NCI-H526 treated with DMSO at 0.1 percent for 48 hours (cell line): ENCODE measurements around the gene ATP2C2.

Source experiments
- DNase-seq: peaks from one replicate; lab custom pipeline; 2025; lab: John Stamatoyannopoulos, UW

The ATP2C2 gene

DNA sequence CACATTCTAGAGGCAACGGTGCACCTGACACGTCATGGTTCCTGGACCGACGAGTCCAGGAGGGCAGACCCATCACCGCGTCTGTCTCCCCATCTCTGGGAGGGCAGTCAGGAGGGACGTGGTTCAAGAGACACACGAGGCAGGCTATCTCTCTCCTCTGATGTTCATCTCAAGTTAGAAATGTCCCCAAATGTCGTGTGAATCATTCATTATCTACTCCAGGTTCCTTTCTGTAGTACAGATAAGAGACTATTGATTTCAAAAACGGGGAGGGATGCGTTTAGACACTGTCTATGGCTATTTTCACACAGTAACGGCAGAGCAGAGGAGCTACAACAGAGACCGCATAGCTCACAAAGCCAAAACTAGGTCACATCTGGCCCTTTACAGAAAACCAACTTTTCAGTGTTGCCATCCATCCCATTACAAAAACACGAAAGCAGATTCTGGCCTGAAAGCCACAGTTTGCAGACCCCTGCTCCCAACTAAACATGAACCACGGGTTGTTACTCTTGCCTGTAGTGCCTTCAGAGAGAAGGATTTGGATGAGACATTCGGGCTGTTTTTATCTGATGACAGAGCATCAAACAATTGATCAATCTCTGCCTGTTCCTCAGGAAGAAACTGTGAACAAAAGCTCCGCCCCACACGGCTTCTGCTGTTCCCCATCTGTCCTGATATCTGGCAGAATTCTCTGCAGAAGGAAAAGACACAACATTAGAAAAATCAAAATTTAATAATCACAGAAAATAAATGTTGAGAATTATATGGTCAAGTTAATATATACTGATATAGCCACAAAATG, 129.3 kb downstream of the ATP2C2 start:
- DNase-seq: no peak

DNA sequence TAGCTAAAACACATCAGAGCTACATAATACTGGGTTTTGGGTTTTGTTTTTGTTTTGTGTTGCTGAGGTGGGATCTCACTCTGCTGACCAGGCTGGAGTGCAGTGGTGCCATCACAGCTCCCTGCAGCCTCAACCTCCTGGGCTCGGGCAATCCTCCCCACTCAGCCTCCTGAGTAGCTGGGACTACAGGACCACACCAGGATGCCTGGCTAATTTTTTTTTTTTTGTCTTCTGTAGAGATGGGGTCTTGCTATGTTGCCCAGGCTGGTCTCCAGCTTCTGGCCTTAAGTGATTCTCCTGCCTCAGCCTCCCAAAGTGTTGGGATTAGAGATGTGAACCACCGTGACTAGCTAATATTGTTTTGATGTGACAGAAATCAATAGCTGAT, 129.9 kb downstream of the ATP2C2 start:
- DNase-seq: no peak

DNA sequence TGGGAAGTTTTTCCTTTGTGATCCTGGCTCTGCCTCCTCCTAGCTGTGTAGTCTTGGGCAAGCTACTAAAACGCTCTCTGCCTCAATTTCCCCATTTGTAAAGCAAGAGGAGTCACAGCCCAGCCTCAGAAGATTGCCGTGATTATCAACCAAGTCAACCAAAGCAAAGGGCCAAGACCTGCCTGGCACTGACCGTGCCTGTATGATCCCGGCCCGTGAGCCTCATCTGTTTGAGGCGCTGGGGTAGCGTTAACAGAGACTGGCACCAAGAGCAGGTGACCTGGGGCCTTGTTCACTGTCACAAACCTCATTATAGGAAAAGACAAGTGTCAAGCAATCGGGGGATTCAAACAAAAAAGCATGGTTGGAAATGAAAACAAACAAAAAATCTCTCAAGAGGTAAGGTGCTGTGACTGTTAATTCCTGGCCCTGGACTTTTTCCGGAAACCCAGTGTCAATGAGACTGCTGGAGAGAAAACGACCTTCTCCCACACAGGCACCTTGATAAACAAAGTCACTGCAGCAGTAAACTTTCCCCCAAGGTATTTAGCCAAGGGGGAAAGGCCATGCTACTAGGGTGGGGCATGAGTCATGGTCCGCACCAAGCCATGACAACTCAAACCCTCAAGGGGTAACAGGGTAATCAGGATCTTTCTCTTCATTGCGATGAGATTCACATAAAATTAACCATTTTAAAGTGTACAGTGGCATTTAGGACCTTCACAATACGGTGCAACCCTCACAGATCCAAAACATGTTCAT, 130.7 kb downstream of the ATP2C2 start:
- DNase-seq: no peak

DNA sequence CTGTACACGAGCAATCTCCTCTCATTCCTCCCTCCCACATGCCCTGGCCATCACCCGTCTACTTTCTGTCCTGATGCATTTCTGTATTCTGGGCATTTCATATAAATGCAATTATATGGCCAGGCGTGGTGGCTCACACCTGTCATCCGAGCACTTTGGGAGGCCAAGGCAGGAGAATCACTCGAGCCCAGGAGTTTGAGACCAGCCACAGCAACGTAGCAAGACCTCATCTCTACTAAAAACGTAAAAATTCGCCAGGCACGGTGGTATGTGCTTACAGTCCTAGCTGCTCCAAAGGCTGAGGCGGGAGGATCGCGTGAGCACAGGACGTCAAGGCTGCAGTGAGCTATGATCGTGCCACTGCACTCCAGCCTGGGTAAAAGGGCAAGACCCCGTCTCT, 131.3 kb downstream of the ATP2C2 start:
- DNase-seq: no peak

DNA sequence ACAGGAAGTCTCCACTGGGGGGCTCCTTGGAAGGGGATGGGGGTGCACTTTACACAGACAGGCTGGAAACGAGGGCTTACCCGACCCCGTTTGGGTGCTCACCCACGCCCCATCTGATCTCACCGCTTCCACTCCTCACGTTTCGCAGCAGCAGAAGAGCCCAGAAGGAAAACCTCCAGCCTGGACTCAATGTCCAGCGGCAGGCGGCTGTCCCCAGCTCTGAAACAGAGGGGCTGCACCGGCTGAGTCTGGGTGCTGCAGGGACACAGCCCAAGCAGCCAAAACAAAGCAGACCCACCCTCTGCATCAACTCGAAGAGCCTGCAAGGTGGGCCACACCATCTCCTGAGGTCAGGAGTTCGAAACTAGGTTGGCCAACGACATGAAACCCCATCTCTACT, 132.2 kb downstream of the ATP2C2 start:
- no peak for DNase-seq

DNA sequence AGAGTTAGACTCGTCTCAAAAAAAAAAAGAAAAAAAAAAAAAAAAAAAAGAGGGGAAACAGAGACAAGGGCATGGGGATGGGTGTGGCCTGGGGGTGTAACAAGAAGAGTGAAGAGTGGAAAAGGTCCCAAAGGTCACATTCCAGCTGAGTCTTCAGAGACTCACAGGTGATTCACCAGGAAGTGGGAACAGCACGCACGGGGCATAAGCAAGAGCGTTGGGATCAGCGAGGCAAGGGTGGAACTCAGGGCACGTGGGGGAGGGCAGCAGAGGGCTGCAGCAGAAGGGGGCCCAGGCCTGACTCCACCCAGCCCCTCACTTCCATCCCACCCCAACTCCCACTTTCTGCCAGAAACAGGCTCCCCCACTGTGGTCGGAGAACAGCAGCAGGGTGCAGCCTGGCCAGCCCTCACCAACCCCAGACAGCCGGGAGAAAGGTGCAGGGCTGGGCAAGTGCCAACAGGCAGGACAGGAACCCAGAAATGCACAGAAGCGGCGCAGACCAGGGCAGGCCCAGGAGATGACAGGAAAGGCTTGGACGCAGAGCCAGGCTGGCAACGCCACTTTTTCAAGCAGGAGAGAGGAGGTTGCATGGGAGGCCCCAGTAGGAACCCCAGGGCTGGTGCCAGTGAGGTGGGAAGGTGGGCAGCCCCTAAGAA, 132.9 kb downstream of the ATP2C2 start:
- no peak for DNase-seq

DNA sequence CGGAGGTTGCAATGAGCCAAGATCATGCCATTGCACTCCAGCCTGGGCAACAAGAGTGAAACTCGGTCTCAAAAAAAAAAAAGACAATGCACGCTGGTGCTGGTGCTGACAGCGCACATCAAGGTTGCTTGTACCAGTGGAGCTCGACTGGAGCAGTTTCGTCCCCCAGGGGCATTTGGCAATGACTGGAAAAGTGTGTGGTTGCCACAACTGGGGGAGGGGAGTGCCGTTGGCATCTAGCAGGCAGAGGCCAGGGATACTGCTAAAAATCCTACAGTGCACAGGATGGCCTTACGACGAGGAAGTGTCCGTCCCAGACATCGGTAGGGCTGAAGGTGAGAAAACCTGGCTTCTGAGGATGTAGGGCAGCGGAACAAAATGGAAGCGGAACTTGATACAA, 133.7 kb downstream of the ATP2C2 start:
- no peak for DNase-seq

DNA sequence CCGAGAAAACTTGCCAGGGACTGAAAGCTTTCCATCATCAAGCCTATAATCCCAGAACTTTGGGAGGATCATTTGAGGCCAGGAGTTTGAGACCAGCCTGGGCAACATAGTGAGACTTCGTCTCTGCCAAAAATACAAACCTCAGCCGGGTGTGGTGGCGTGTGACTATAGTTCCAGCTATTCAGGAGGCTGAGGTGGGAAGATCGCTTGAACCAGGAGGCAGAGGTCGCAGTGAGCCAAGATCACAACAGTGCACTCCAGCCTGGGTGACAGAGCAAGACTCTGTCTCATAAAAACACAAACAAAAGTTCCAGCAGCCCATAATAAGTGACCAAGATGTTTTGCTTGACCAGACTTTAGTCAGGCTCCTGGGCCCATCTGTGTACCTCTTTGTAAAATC, 134.2 kb downstream of the ATP2C2 start:
- DNase-seq: no peak

DNA sequence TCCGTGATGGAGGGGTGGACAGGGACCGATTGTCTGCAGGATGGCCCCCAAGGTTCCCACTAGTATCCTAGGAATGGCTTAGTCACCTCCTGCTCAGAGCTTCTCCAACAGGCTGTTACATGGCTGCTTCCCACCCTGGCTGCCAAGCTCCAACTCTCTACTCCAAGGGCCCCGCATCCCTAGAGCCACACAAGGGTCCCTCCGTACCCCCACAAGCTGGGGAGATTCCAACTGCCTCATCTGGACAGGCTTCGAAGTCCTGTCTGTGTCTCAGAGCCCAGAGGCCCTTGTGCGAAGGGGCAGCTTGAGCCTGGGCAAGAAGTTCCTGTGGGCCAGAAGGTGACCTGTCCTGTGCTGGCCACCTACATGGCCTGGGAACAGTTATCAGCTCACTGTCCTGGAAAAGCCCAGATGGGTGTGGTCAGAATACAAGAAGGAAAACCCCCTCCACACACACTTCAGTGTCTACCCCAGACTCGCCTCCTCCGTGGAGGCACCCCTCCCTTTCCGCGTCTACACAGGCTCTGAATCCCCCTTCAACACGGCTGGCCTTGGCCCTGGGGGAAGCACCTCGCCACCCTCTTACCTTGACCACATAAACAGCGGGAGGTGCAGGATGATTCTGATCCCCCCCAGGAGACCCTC, 135.5 kb downstream of the ATP2C2 start:
- no peak for DNase-seq

DNA sequence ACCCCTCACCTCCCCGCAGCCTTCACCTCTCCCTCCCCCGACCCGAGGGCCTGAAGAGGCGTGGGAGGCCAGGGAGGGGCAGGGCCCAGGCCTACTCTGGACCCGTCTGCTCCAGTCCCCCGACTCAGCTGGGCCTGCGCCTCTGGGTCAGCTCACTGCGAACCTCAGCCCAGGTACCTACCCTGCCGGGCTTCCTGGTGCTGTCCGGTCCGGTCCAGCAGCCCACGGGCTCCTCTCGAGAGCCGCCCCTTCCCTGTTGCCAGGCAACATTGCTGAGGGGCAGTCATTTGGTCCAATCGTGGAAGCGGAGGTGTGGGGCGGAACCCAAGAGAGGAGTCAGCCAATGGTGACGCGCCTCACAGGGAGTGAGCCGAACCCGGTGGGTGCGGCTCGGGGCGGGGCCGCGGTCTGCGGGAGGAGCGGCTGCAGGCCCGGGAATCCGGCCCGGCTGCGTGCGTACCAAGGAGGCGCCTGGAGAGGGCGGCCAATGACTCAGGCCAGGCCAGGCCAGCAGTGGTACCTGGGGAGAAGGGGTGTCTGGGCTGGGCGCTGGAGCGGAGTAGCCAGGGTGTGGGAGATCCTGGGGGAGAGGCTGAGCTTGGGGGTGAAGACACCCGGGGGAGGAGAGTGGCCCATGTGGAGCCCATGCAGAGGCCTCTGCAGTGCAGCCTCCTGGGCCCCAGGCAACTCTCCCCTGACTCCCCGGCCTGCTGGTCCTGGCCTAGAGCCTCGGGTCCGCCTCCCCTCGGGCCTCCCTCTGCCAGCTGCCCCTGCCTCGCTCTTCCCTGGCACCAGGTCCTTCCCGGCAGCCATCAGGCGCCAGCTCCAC, 136.3 kb downstream of the ATP2C2 start, which contains the start of gene MEAK7:
Gene MEAK7 (minus strand): TSS at position 240 of the 829 bp plus-strand sequence. CDS start 6,573 bp downstream, outside the sequence.
- peak; percentile 77 for DNase-seq

DNA sequence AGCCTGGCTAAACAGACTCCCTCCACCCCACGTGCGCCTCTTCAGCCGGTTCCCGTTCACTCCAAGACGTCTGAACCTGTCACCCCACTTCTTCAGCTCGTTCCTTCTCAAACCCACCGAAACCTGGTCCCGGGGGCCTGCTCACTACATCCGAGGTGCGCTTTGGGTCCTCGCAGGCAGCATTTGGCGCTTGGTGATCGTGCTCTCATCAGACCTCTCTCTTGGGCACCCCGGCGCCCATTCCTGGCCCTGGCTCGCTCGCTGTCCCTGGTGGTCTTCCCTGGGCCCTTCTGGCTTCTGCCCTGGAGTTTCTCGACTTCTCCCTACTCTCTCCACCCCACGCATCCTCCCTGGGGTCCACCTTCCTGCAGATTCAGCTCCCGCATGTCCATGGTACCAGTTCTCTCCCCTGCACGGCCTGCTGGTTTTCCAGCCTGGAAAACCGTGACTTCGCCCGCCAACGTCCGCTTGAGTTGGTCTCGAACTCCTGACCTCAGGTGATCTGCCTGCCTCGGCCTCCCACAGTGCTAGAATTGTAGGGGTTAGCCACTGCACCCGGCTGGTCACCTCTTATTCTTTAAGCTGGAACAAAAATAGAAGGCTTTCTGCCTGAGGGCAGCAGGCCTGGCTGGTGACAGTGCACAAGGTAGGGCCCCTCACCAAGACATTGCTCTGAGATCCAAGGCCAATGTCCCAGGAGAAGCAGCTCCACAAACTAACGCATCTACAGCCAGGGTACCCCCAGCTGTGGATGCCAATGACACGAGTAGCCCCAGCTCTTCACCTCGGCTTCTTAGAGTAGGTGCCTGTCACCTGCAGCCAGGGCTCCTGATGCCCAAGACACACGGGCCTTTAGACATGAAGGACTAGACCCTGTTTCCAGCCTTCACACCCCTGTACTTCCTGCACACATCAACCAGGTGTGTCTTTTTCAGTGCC, 137.2 kb downstream of the ATP2C2 start:
- DNase-seq: no peak

DNA sequence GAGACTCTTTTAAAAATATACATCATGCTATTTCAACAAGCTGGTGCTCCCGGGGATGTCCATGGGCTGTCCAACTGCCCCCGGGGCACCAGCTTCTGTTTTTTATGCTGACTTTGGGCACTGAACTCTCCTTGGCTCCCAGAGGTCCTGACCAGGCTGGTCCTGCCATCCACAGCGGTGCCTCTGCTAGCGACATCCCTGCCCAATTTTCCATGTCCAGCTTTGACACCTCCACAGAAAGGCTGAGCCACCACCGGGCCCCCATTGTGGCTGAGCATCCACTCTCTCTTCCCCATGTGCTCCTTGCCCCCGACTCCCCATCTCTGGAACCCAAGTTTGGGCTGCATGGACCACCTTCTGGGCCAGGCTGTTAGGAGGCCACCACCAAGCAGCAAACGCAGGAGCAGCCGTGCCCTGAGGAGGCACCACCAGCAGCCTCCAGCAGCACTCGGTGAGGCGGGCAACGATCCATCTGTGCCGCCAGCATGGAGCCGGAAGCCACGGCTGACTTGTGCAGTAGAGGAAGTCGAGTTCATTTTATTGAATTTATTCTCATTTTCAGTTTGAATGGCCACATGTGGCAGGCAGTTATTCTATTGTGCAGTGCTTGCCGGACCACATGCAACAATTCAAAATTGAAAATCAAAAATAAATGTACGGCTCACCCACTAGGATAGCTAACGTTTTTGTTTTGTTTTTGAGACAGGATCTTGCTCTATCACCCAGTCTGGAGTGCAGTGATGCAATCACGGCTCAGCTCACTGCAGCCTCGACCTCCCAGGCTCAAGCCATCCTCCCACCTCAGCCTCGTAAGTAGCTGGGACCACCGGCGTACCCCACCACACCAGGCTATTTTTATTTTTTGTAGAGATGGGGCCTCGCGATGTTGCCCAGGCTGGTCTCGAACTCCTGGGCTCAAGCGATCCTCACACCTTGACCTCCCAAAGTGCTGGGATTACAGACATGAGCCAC, 139.0 kb downstream of the ATP2C2 start:
- DNase-seq: no peak

DNA sequence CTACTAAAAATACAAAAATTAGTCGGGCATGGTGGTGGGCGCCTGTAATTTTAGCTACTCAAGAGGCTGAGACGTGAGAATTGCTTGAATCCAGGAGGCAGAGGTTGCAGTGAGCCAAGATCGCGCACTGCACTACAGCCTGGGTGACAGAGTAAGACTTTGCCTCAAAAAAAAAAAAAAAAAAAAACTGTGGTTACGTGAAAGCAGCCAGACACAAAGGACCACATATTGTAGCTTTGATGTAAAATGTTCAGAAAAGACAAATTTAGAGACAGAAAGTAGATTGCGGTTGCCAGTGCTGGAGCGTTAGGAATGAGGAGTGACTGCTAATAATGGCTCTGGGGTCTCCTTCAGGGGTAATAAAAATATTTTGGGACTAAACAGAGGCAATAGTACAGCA, 140.2 kb downstream of the ATP2C2 start:
- DNase-seq: no peak

DNA sequence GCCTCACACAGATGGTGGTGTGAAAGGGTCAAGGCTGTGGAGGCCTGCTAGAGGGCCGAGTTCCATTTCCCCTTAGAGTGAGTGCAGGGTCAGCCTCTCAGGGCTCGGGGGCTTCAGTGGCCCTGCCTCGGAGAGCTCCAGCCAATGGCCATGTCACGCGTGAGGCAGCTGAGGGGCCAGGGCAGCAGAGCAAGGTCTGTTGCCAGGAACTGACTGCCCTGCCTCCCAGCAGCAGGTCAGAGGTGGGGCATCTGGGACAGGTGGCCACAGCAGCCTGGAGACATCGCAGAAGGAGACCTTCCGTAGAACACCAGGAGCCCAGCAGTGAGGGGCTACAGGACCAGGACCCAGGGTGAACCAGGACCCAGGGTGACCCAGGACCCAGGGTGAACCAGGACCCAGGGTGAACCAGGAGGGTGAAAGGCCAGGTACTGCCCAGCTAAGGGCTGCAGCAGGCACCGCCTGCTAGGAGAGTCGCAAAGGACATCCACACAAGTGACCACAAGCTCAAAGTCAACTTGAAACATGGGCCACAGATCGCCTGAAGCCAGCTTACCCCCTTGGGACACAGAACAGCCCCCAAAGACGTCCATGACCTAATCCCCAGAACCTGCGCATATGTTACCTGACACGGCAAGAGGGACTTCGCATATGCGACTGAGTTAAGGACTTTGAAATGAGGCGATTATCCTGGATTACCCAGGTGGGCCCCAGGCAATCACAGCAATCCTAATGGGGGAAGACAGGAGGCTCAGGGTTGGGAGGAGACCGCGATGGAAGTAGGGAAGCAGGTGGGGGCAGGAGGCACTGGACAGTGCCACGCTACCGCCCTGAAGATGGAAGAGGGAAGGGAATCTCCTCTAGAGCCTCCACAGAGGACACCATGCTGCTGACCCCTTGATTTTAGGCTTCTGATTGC, 141.0 kb downstream of the ATP2C2 start:
- DNase-seq: no peak

DNA sequence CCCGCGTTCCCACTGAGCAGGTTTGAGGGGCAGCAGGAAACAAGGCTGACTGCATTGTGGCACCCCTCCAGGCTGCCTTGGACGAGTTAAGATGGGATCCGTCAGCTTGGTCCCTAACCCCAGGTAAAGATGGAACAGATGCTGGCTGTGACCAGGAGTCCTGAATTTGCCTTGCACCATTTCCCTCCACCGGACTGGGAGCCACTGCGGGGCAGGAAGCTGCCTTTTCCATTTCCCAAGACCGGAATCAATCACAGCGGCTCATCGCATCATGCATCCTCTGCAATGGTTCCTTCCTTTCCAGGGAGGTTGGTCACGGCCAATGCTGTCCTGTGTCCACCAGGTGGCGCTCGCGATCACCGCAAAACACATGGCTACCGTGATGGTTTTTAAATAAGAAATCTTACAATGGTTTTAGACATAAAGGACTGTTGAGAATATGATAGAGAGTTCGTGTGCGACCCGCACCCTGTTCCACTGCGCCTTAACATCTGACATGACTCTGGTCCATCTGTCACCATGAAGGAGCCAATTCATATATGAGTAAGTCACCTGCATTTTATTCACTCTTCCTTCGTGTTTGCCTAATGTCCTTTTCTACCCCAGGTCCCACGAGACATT, 143.0 kb downstream of the ATP2C2 start:
- peak; percentile 16 for DNase-seq

DNA sequence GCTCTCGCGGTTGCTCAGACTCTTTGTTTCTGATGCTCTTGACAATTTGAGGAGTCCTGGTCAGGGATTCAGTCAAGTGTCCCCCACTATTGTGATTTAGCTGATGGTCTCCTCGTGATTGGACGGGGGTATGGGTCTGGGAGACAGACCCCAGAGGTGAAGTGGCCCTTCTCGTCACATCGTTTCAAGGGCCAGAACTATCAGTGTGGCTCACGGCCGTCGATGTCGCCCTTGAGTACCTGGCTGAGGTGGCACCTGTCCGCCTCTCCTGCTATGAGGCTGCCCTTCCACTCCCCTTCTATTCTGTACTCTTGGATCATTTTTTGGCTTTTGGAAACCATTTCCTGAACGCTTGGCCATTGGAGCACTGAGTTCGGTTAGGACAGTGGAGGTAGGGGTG, 143.5 kb downstream of the ATP2C2 start:
- DNase-seq: no peak

DNA sequence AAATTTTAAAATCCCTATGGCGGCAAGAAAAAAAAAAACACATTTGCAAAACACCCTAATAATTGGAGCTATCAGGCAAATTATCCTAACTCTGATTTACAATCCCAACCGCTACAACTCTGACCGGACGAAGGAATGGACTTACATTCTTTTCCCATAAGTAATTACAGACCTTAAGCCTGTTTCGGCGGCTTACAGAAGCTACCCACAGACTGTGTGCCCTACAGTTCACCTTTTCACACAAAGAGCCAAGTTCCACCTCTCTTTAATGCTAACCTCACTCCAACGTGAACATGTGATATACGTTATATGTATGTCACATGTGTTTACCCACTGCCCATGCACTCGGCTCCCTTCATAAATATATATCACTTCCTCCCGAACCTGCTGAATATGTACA, 144.8 kb downstream of the ATP2C2 start:
- no peak for DNase-seq

DNA sequence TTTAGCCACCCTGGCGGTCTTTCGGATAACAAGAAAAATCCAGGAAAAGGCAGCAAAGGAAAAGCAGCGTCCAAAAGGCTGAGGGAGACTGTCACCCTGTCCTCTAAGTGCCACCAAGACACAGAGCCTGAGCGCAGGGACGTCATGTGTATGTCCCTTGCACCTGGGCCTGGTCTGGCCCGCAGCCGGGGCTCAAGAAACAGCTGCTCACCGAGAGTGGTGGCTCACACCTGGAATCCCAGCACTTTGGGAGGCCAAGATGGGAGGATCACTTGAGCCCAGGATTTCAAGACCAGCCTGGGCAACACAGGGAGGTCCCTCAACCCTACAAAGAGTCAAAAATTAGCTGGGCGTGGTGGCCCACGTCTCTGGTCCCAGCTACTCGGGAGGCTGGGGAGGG, 145.3 kb downstream of the ATP2C2 start:
- no peak for DNase-seq
